GM13976 (cell line): ENCODE data around the gene WDR4.
"Not testable (repeated sequence)": the region's sequence is repeated elsewhere in the genome, so short reads cannot be mapped to it uniquely, and the experiment has no call there.

Experiments
- DNase-seq: peaks from one replicate; pipeline ENCODE4 v3.0.0; 2012; ENCODE audit warnings: low spot score
- in situ Hi-C: fragments of 300-500 bp; cut with MboI; formaldehyde crosslinking; loops from one replicate; pipeline ENCODE4 v1.12.0; 2022; ENCODE audit warnings: low sequenced_read_pairs, mixed read lengths, inconsistent platforms; ENCODE audit not compliant: unreplicated experiment
- TF ChIP-seq, protein P1 (sequence below): IDR thresholded peaks from 2 replicates; pipeline ENCODE4 v1.5.1; 2012; ENCODE audit warnings: borderline replicate concordance, mild to moderate bottlenecking; ENCODE audit not compliant: insufficient read depth; ENCODE audit errors: extremely low read depth, missing control alignments, control extremely low read depth

The WDR4 gene

DNA sequence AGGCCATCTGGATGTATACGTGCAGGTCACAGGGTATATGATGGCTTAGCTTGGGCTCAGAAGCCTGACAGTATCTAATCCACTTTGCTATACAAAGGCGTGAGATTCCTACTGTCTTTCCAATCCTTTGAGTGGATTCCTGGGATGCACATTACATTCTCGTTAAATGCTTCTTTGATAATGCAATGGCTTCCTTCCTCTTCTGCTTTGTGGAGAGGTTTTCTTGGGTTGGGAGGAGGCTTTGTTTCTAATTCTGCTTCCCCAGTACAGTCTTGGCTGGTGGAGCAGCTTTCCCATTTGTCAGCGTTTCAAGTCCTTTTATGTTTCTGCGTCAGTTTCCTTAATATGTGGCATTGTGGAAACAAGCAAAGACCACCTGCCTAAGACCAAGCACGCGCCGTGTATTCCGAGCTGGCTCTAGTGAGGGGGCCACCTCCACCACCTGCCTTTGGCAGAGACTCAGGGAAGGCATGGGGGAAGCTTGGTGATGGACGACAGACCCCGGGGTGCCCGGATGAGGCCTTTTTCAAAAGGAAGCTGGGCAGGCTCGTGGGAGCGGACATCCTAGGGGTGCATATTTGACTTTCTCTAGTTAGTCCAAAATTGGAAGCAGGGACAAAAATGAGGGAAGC is 72.7 kb downstream of the WDR4 start:
- in situ Hi-C loops = no loop called here
- no peak for DNase-seq
- TF ChIP-seq, protein P1, sequence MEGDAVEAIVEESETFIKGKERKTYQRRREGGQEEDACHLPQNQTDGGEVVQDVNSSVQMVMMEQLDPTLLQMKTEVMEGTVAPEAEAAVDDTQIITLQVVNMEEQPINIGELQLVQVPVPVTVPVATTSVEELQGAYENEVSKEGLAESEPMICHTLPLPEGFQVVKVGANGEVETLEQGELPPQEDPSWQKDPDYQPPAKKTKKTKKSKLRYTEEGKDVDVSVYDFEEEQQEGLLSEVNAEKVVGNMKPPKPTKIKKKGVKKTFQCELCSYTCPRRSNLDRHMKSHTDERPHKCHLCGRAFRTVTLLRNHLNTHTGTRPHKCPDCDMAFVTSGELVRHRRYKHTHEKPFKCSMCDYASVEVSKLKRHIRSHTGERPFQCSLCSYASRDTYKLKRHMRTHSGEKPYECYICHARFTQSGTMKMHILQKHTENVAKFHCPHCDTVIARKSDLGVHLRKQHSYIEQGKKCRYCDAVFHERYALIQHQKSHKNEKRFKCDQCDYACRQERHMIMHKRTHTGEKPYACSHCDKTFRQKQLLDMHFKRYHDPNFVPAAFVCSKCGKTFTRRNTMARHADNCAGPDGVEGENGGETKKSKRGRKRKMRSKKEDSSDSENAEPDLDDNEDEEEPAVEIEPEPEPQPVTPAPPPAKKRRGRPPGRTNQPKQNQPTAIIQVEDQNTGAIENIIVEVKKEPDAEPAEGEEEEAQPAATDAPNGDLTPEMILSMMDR = no peak

DNA sequence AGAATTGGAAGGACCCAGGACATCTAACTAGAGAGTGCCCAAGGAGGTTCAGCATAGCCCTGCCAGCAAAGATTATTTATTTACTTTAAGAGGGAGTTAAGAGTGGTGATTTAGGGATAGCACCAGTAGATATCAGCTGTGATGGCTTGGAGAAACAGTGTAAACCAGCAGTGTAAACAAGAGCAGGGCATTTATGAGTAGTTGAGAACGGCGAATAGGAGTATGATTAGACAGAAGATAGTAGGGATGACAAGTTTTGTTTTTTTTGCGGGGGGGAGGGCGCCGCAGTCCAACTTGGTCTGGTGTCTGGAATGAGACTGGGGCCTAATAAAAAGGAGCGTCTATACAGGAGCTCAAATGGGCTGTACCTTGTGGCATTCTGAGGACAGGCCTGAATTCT is 77.7 kb downstream of the WDR4 start:
- DNase-seq, in situ Hi-C loops: not testable (repeated sequence)

DNA sequence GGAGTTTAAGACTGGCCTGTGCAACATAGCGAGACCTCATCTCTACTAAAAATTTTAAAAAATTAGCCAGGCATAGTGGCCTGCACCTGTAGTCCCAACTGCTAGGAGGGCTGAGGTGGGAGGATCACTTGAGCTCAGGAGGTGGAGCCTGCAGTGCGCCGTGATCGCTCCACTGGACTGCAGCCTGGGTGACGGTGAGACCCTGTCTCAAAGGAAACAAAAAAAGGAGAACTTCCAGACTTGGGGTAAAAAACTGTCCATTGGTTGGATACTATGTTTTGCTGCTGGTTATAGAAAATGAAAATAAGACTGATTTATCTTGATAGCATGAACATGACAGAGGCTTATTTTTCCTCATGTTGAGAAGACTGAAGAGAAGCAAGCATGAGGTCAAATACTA is 79.4 kb downstream of the WDR4 start:
- in situ Hi-C loops = no loop called here
- TF ChIP-seq, protein P1 = no peak
- no peak for DNase-seq

- no peak for DNase-seq
- TF ChIP-seq, protein P1 = no peak
- in situ Hi-C loops = no loop called here
Measured at GRCh38 chr21:42799516-42799915, 79.8 kb downstream of the WDR4 start.
